NCI-H2171 (cell line): ENCODE measurements around the gene DNPH1.

Experiments
- DNase-seq: peaks from one replicate; lab custom pipeline; 2025; lab: John Stamatoyannopoulos, UW

Gene DNPH1

DNA sequence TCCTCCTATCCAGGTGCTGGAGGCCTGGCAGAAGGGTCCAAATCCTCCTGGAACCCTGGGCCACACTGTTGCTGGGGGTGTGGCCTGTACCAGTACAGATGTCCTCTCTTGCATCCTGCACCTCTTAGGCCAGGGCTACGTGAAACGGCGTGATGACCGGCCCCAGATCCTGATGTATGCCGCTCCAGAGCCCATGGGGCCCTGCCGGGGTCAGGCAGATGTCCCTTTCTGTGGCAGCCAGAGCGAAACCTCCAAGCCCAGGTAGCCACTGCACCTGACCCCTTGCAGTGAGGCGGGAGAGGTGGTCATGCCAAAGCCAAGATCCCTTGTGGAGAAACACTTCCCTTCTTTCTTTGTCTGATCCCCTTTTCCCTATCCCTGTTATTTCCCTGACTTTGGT, 14.2 kb downstream of the DNPH1 start:
- DNase-seq, result no peak

- no peak for DNase-seq
These were observed 15.8 kb downstream of the DNPH1 start for GRCh38 chr6:43213431-43213830.

- no peak for DNase-seq
These were observed 17.3 kb downstream of the DNPH1 start for GRCh38 chr6:43211955-43212354.

GRCh38 chr6:43207286-43207685, 22.0 kb downstream of the DNPH1 start:
- no peak for DNase-seq

- no peak for DNase-seq
These were observed 23.4 kb downstream of the DNPH1 start for GRCh38 chr6:43205849-43206248.

- no peak for DNase-seq
These were observed 24.8 kb downstream of the DNPH1 start for GRCh38 chr6:43204271-43205105.

DNA sequence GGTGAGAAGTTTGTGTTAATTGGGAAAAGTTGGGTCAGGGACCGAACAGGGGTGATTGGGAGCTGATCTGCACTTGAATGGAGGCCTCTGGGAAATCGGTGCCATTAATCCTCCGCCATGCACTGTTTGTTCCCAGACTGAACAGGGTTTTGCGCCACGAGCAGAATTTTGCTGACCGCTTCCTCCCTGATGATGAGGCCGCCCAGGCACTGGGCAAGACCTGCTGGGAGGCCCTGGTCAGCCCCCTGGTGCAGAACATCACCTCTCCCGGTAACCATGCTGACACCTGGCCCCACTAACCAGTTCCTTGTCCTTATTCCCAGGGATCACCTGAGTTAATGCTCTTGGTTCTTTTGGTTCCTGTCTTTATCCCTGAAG, 25.6 kb downstream of the DNPH1 start:
- no peak for DNase-seq

DNA sequence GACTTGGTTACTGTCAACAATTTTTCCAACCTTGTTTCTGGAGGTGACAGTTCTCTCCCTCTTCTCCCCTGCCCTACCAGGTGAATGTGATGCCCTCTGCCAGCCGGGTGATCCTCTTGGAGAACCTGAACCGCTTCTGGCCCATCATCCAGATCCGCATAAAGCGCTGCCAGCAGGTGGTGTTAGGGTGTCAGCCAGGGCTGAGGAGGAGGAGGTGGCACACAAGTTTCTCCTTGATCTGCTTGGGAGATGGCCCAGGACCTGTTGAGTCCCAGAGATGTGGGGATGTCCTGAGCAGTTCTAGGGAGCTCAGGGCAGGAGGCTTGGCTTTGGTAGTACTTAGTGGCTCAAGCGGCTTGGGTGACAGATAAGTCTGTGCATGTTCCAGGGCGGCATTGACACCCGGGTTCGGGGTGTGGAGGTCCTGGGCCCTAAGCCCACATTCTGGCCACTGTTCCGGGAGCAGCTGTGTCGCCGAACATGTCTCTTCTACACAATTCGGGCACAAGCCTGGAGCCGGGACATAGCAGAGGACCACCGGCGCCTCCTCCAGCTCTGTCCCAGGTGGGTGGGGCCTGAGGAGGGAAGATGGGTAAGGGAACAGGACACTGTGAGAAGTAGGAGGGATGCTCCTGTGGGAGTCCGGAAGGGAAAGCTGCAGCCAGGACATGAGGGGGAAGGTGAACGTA, 26.1 kb downstream of the DNPH1 start:
- DNase-seq, result no peak

DNA sequence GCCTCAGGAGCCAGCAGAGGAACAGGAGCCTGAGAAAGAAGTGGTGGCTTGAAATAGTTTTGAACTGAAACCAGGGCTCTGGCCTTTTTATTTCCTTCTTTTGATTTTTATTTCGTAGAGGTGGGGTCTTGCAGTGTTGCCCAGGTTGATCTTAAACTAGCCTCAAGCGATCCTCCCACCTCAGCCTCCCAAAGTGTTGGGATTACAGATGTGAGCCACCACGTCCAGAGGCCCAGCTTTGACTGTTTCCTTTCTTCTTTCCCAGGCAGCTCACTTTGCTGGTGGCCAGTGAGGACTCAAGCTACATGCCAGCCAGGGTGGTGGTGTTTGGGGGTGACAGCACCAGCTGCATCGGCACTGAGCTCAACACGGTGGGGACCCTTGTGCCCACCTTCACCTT, 26.8 kb downstream of the DNPH1 start:
- DNase-seq, result no peak

GRCh38 chr6:43200541-43200940, 28.7 kb downstream of the DNPH1 start:
- no peak for DNase-seq

DNA sequence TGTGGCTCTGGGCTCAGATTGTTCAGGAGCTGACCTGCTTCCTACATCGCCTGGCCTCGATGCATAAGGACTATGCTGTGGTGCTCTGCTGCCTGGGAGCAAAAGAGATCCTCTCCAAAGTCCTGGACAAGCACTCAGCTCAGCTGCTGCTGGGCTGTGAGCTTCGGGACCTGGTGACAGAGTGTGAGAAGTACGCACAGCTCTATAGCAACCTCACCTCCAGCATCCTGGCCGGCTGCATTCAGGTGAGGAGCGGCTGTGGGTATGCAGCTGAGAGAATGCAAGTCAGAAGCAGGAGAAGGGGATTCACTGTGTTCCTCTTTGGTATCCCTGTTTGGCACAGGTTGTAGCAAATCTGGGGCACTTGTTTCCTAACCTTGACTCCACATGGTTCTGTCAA, 29.4 kb downstream of the DNPH1 start:
- DNase-seq, result no peak

DNA sequence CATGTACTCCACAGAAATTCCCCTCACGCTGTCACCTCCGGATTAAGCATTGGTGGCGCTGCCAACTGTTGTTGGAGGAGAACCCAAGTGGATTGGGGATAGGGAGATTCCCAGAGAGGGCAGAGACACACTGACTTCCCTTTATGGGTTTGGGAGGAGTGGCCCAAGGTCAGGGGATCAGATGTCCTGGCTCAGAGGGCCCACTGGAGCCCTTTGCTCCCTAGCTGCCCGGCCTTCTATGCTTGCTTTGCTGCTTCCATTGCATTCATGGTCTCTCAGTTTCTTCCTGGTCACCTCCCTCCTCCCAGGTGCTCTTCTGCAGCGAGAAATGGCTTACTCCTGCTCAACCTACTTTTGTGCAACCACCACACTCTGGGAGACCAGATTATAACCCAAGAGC, 32.9 kb downstream of the DNPH1 start:
- no peak for DNase-seq

GRCh38 chr6:43193929-43194328, 35.4 kb downstream of the DNPH1 start:
- no peak for DNase-seq

- no peak for DNase-seq
These were observed 36.4 kb downstream of the DNPH1 start for GRCh38 chr6:43192911-43193310.

GRCh38 chr6:43189776-43190304, 39.4 kb downstream of the DNPH1 start:
- no peak for DNase-seq

GRCh38 chr6:43188426-43188825, 40.9 kb downstream of the DNPH1 start:
- DNase-seq, result no peak

DNA sequence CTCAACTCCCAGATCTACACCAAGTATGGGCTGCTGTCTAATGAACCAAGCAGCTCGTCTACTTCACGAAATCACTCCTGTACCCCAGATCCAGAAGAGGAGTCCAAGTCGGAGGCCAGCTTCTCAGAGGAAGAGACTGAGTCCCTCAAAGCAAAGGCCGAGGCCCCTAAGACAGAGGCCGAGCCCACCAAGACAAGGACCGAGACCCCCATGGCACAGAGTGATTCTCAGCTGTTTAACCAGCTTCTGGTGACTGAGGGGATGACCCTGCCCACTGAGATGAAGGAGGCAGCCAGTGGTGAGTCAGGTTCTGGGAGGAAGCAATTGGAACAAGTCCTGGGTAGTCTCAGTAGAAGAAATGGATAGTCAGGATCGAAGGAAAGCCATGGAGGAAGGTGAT, 41.5 kb downstream of the DNPH1 start:
- DNase-seq, result no peak

GRCh38 chr6:43186706-43187105, 42.6 kb downstream of the DNPH1 start:
- DNase-seq, result no peak

DNA sequence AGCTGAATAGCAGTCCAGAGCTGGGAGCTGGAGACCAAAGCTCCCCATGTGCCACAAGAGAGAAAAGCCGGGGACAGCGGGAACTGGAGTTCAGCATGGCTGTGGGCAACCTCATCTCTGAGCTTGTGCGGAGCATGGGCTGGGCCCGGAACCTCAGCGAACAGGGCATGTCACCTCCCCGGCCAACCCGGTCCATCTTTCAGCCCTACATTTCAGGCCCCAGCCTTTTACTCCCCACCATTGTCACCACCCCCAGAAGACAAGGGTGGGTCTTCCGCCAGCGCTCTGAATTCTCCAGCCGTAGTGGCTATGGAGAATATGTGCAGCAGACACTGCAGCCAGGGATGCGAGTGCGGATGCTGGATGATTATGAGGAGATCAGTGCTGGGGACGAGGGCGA, 43.3 kb downstream of the DNPH1 start:
- DNase-seq, result no peak

- DNase-seq, result no peak
These were observed 43.8 kb downstream of the DNPH1 start for GRCh38 chr6:43185391-43185985.

DNA sequence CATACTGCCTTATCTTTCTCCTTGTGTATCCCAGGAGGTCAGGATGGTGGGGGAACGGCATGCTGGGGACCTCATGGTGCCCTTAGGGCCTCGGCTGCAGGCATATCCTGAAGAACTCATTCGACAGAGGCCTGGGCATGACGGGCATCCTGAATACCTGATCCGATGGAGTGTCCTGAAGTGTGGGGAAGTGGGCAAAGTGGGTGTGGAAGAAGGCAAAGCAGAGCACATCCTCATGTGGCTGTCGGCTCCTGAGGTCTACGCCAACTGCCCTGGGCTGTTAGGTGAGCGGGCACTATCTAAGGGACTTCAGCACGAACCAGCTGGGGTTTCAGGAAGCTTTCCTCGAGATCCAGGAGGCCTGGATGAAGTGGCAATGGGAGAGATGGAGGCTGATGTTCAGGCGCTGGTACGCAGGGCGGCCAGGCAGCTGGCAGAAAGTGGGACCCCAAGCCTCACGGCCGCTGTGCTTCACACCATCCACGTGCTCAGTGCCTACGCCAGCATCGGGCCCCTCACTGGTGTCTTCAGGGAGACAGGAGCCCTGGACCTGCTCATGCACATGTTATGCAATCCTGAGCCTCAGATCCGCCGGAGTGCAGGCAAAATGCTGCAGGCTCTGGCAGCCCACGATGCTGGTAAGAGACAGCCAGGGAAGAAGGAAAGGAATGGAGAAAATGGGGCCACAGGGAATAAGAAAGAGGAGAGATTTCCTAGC, 44.9 kb downstream of the DNPH1 start:
- no peak for DNase-seq

- DNase-seq, result no peak
These were observed 45.8 kb downstream of the DNPH1 start for GRCh38 chr6:43183441-43183840.
